CD4-positive, CD25-positive, alpha-beta regulatory T cell (primary cell): Measurements from ENCODE around the gene DNM1. TPM values are rescaled to one million over a fixed set of nuclear protein-coding genes. Genes with fewer than 3 reads are reported as not detected.
A peak's percentile ranks its signal among the peaks of the same experiment; 100 is the strongest.
"Not testable (repeated sequence)": the region's sequence is repeated elsewhere in the genome, so short reads cannot be mapped to it uniquely, and the experiment has no call there.

Experiments used
- ATAC-seq, 2 donors: fragments of 150-1000 bp; cut with Tn5 transposase; one replicate each; pipeline ENCODE4 v1.10.0; 2021; ENCODE audit warnings: low read depth in 2 of 2, moderate number of reproducible peaks in 2 of 2, moderate library complexity in 1 of 2
- DNase-seq, 3 donors: peaks; one replicate each; pipeline versions ENCODE4 v3.0.0 to v3.0.0-alpha.2; 2012 to 2022; ENCODE audit warnings: mixed read lengths in 1 of 3
- H3K27ac ChIP-seq: one replicate; pipeline ENCODE4 v1.7.0; 2013; ENCODE audit warnings: mild to moderate bottlenecking, low read length; ENCODE audit not compliant: insufficient read depth, poor library complexity, severe bottlenecking
- H3K27me3 ChIP-seq: one replicate; pipeline ENCODE4 v1.7.0; 2013; ENCODE audit warnings: low read length; ENCODE audit not compliant: control insufficient read depth, insufficient read depth
- H3K36me3 ChIP-seq: one replicate; pipeline ENCODE4 v1.7.0; 2013; ENCODE audit warnings: mild to moderate bottlenecking, low read length, moderate library complexity; ENCODE audit not compliant: control insufficient read depth, insufficient read depth
- H3K4me1 ChIP-seq: 2 replicates; pipeline ENCODE4 v1.7.0; 2013; ENCODE audit warnings: mild to moderate bottlenecking, low read length; ENCODE audit not compliant: insufficient read depth, control insufficient read depth, poor library complexity, severe bottlenecking
- H3K4me3 ChIP-seq: one replicate; pipeline ENCODE4 v1.7.0; 2013; ENCODE audit warnings: low read depth, mild to moderate bottlenecking, low read length, moderate library complexity
- H3K9me3 ChIP-seq, 2 experiments: 1 replicate in 1 of 2; 2 replicates in 1 of 2; pipeline ENCODE4 v1.7.0; 2013; ENCODE audit warnings: low read length in 2 of 2, mild to moderate bottlenecking in 1 of 2, moderate library complexity in 1 of 2; ENCODE audit not compliant: control insufficient read depth in 2 of 2
- H3K27ac Mint-ChIP-seq, 3 donors: one replicate each; pipeline ENCODE4 v1.8.0; 2020 to 2022; ENCODE audit warnings: mild to moderate bottlenecking in 3 of 3, mixed read lengths in 3 of 3, moderate library complexity in 2 of 3
- H3K27me3 Mint-ChIP-seq: one replicate; pipeline ENCODE4 v1.8.0; 2022; ENCODE audit warnings: mild to moderate bottlenecking, mixed read lengths
- H3K36me3 Mint-ChIP-seq: one replicate; pipeline ENCODE4 v1.8.0; 2020; ENCODE audit warnings: mixed read lengths
- H3K4me1 Mint-ChIP-seq, 4 donors: one replicate each; pipeline ENCODE4 v1.8.0; 2020 to 2022; ENCODE audit warnings: mixed read lengths in 4 of 4, mild to moderate bottlenecking in 1 of 4
- H3K4me3 Mint-ChIP-seq, 4 donors: one replicate each; pipeline ENCODE4 v1.8.0; 2020 to 2022; ENCODE audit warnings: mild to moderate bottlenecking in 4 of 4, mixed read lengths in 4 of 4, moderate library complexity in 3 of 4
- H3K9me3 Mint-ChIP-seq, 7 donors: one replicate each; pipeline ENCODE4 v1.8.0; 2020 to 2022; ENCODE audit warnings: mixed read lengths in 7 of 7, mild to moderate bottlenecking in 3 of 7, moderate library complexity in 2 of 7
- polyA plus RNA-seq, 4 donors: library from polyadenylated mRNA; unstranded; fragments of 300-500 nt; fragmentation: Illumina TruSeq; gene quantifications; one replicate each; pipeline ENCODE4 v1.2.3, GENCODE V29; 2021
- total RNA-seq: library from RNA; stranded (reverse); gene quantifications from one replicate; pipeline ENCODE4 v1.2.3, GENCODE V29; 2022

The DNM1 gene
- total and polyA plus RNA-seq, 5 donors from 2014 or later, result 1.5 TPM; not detected in 4

- no peaks in the 10 kb centered on the region for H3K9me3 ChIP-seq
- Mint-ChIP-seq H3K4me1 (no peaks in the 10 kb centered on the region), H3K9me3 (peaks cover 0 to 3% (median 0%) of the 10 kb centered on the region in 7 donors), H3K36me3 (no peaks in the 10 kb centered on the region), H3K4me3 (no peak overlapping the region), H3K27me3 (peaks cover 11% of the 10 kb centered on the region), H3K27ac (no peak overlapping the region)
- no peaks in the 10 kb centered on the region for H3K36me3 ChIP-seq
- no peak overlapping the region for H3K27ac ChIP-seq
- DNase-seq (no peak), ATAC-seq (no peak)
- no peaks in the 10 kb centered on the region for H3K4me1 ChIP-seq
- H3K27me3 ChIP-seq, result no peaks in the 10 kb centered on the region
- no peak overlapping the region for H3K4me3 ChIP-seq
Measured at GRCh38 chr9:128226412-128226801, 23.2 kb downstream of the DNM1 start.

GRCh38 chr9:128230897-128231296 is 27.7 kb downstream of the DNM1 start:
- not testable (repeated sequence) for H3K9me3 ChIP-seq, H3K9me3 Mint-ChIP-seq, H3K4me3 Mint-ChIP-seq, H3K4me3 ChIP-seq, H3K4me1 ChIP-seq, ATAC-seq, H3K27ac ChIP-seq, H3K36me3 Mint-ChIP-seq, H3K27me3 ChIP-seq, H3K36me3 ChIP-seq, DNase-seq, H3K4me1 Mint-ChIP-seq
- peak overlapping the region in 1 of 3 donors; percentile 76 for H3K27ac Mint-ChIP-seq
- peaks cover 20% of the 10 kb centered on the region for H3K27me3 Mint-ChIP-seq

GRCh38 chr9:128231638-128232527 is 28.7 kb downstream of the DNM1 start:
- H3K4me3 ChIP-seq, result no peak overlapping the region
- no peaks in the 10 kb centered on the region for H3K4me1 ChIP-seq
- no peaks in the 10 kb centered on the region for H3K9me3 Mint-ChIP-seq
- H3K4me3 Mint-ChIP-seq, result no peak overlapping the region
- no peaks in the 10 kb centered on the region for H3K36me3 Mint-ChIP-seq
- H3K27me3 ChIP-seq, result no peaks in the 10 kb centered on the region
- H3K27ac Mint-ChIP-seq, result no peak overlapping the region
- no peak overlapping the region for H3K27ac ChIP-seq
- no peaks in the 10 kb centered on the region for H3K36me3 ChIP-seq
- no peaks in the 10 kb centered on the region for H3K9me3 ChIP-seq
- peaks cover 14% of the 10 kb centered on the region for H3K27me3 Mint-ChIP-seq
- DNase-seq (no peak), ATAC-seq (no peak)
- no peaks in the 10 kb centered on the region for H3K4me1 Mint-ChIP-seq

- no peak for ATAC-seq
- no peaks in the 10 kb centered on the region for H3K27me3 ChIP-seq
- no peak overlapping the region for H3K27ac Mint-ChIP-seq
- no peaks in the 10 kb centered on the region for H3K36me3 ChIP-seq
- no peak for DNase-seq
- no peak overlapping the region for H3K27ac ChIP-seq
- H3K27me3 Mint-ChIP-seq, result peaks cover 16% of the 10 kb centered on the region
- no peaks in the 10 kb centered on the region for H3K4me1 Mint-ChIP-seq
- no peak overlapping the region for H3K4me3 Mint-ChIP-seq
- no peaks in the 10 kb centered on the region for H3K9me3 Mint-ChIP-seq
- H3K4me3 ChIP-seq, result no peak overlapping the region
- no peaks in the 10 kb centered on the region for H3K36me3 Mint-ChIP-seq
- no peaks in the 10 kb centered on the region for H3K9me3 ChIP-seq
- H3K4me1 ChIP-seq, result no peaks in the 10 kb centered on the region
Measured at GRCh38 chr9:128232528-128233428, 29.6 kb downstream of the DNM1 start.

- H3K27ac ChIP-seq, result no peak overlapping the region
- no peaks in the 10 kb centered on the region for H3K36me3 ChIP-seq
- H3K4me3 ChIP-seq, result no peak overlapping the region
- H3K27ac Mint-ChIP-seq, result no peak overlapping the region
- no peak overlapping the region for H3K4me3 Mint-ChIP-seq
- no peaks in the 10 kb centered on the region for H3K4me1 ChIP-seq
- no peaks in the 10 kb centered on the region for H3K27me3 ChIP-seq
- H3K9me3 ChIP-seq, result no peaks in the 10 kb centered on the region
- no peaks in the 10 kb centered on the region for H3K4me1 Mint-ChIP-seq
- ATAC-seq (no peak), DNase-seq (no peak)
- H3K9me3 Mint-ChIP-seq, result no peaks in the 10 kb centered on the region
- peaks cover 20% of the 10 kb centered on the region for H3K27me3 Mint-ChIP-seq
- H3K36me3 Mint-ChIP-seq, result no peaks in the 10 kb centered on the region
Measured at GRCh38 chr9:128233817-128234406, 30.7 kb downstream of the DNM1 start.

- Mint-ChIP-seq H3K4me1 (peaks cover 0 to 7% (median 5%) of the 10 kb centered on the region in 4 donors), H3K27me3 (peaks cover 41% of the 10 kb centered on the region), H3K27ac (no peak overlapping the region), H3K36me3 (no peaks in the 10 kb centered on the region), H3K9me3 (no peaks in the 10 kb centered on the region), H3K4me3 (no peak overlapping the region)
- Histone ChIP-seq H3K27ac (no peak overlapping the region), H3K4me1 (no peaks in the 10 kb centered on the region), H3K36me3 (no peaks in the 10 kb centered on the region), H3K27me3 (peaks cover 4% of the 10 kb centered on the region), H3K9me3 (no peaks in the 10 kb centered on the region), H3K4me3 (no peak overlapping the region)
- no peak for DNase-seq
- ATAC-seq, result no peak
Measured at GRCh38 chr9:128242124-128242523, 38.9 kb downstream of the DNM1 start.

GRCh38 chr9:128242828-128243214 is 39.6 kb downstream of the DNM1 start:
- no peaks in the 10 kb centered on the region for H3K36me3 ChIP-seq
- Mint-ChIP-seq H3K27me3 (peaks cover 38% of the 10 kb centered on the region), H3K4me1 (peaks cover 0 to 7% (median 5%) of the 10 kb centered on the region in 4 donors), H3K27ac (no peak overlapping the region), H3K36me3 (no peaks in the 10 kb centered on the region), H3K9me3 (no peaks in the 10 kb centered on the region), H3K4me3 (no peak overlapping the region)
- H3K4me1 ChIP-seq, result no peaks in the 10 kb centered on the region
- peaks cover 4% of the 10 kb centered on the region for H3K27me3 ChIP-seq
- H3K27ac ChIP-seq, result no peak overlapping the region
- DNase-seq, result no peak
- no peaks in the 10 kb centered on the region for H3K9me3 ChIP-seq
- ATAC-seq, result no peak
- H3K4me3 ChIP-seq, result no peak overlapping the region
